ENCODE measurements around the gene CDH4.

The CDH4 gene

DNA sequence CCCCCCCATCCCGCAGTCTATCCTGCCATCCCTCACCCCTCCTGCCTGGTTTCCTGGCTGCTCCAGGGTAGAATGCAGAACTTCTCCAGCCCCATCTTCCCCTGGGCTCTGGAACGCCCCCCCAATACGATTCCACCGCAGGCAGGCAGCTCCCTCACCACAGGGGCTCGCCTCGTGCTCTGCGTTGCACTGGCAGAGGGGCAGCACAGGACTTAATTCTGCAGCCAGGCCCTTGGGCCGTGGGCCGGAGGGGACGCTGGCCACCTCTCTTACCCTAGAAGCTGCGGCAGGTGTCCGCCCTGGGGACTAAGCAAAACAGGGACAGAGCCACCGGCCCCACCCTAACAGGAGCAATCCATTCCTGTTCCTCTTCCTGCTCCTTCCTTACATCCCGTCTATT is 263.9 kb downstream of the CDH4 start:
- no peak overlapping the region for H3K4me3 ChIP-seq (replicated peaks in 1 of 2; ENCODE audit: low read depth in 2 of 2, low read length in 2 of 2)
- TF ChIP-seq, protein P1, sequence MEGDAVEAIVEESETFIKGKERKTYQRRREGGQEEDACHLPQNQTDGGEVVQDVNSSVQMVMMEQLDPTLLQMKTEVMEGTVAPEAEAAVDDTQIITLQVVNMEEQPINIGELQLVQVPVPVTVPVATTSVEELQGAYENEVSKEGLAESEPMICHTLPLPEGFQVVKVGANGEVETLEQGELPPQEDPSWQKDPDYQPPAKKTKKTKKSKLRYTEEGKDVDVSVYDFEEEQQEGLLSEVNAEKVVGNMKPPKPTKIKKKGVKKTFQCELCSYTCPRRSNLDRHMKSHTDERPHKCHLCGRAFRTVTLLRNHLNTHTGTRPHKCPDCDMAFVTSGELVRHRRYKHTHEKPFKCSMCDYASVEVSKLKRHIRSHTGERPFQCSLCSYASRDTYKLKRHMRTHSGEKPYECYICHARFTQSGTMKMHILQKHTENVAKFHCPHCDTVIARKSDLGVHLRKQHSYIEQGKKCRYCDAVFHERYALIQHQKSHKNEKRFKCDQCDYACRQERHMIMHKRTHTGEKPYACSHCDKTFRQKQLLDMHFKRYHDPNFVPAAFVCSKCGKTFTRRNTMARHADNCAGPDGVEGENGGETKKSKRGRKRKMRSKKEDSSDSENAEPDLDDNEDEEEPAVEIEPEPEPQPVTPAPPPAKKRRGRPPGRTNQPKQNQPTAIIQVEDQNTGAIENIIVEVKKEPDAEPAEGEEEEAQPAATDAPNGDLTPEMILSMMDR (IDR thresholded peaks at IDR 0.05; ENCODE audit: low read depth, low read length), result no peak
- no peak for DNase-seq (ENCODE audit: low read depth in 2 of 2)

DNA sequence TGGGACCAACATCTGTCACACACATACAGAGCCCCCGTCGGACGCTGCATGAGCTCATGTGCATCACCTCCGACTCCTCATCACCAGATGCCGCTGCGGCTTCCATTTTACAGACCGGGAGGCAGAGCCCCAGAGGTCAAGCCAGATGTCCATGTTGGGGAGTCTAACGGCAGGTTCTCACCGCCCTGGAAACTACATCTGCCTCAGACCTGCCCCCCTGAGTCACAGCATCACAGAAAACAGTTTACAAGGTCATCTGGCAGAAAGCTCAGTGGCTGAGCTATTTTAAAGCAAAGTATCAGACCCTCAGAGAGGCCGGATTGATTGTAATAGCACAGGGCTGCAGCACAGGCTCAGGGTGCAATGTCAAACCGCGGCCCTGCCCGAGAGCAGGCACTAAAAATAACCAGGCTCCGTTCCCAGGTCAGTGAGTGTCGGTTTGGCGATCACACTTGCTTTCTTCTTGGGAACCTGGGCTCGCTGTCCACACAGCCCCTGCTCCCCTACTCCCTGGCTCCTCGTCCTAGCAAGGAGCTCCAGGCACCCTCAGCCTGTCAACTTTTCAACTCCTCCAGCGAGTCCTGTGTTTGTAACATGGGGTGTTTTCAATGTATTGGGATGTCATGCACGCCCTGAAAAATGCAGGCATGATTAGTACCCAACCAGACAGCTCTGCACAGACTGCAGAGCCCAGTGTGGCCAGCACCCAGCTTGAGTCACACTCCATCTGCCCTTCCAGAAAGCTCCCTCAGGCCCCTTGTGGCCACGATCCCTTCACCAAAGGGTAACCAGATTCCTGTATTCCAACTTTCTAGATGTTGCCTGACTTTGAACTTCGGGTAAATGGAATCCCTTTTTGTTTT is 264.5 kb downstream of the CDH4 start:
- H3K4me3 ChIP-seq (replicated peaks in 1 of 2; ENCODE audit: low read depth in 2 of 2, low read length in 2 of 2), result no peak overlapping the region
- TF ChIP-seq, protein P1 (IDR thresholded peaks at IDR 0.05; ENCODE audit: low read depth, low read length), result no peak
- DNase-seq (ENCODE audit: low read depth in 2 of 2), result no peak

GRCh38 chr20:61517419-61517818 is 265.4 kb downstream of the CDH4 start:
- TF ChIP-seq, protein P1 (IDR thresholded peaks at IDR 0.05; ENCODE audit: low read depth, low read length), result no peak
- no peak for DNase-seq (ENCODE audit: low read depth in 2 of 2)
- H3K4me3 ChIP-seq (replicated peaks in 1 of 2; ENCODE audit: low read depth in 2 of 2, low read length in 2 of 2), result no peak overlapping the region

DNA sequence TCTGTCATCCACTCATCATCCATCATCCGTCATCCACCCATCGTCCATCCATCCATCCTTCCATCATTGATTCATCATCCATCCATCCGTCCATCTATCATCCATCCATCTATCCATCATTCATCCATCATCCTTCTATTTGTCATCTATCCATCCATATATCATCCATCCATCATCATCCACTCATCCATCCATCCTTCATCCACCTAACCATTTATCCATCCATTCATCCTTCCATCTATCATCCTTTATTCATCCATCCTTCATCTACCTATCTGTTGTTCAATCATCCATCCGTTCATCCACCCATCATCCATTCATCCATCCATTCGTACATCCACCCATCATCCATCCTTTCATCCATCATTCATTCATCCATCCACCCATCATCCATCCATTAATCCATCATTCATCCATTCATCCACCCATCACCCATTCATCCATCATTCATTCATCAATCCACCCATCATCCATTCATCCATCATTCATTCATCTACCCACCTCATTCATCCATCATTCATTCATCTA is 266.4 kb downstream of the CDH4 start:
- DNase-seq (ENCODE audit: low read depth in 2 of 2), result no peak
- H3K4me3 ChIP-seq (replicated peaks in 1 of 2; ENCODE audit: low read depth in 2 of 2, low read length in 2 of 2), result no peak overlapping the region
- TF ChIP-seq, protein P1 (IDR thresholded peaks at IDR 0.05; ENCODE audit: low read depth, low read length), result no peak

DNA sequence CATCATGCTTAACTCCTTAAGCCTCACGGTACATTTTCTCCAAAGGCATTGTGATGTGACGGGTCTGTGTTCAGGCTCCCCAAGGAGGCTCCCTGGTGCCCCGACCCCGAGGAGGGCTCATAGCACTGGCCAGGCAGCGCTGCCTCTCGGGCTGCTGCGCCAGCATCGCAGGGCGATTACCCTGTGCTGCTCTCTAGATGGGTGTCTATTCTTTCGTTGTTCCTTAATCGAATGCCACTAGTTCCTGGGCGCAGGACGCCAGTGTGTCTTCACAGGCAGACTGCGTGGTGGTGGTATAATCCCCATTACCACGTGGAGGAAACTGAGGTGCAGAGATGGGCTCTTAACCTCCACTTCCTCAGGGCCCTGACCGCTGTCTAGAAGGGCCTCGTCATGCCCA is 267.4 kb downstream of the CDH4 start:
- TF ChIP-seq, protein P1 (IDR thresholded peaks at IDR 0.05; ENCODE audit: low read depth, low read length), result no peak
- H3K4me3 ChIP-seq (replicated peaks in 1 of 2; ENCODE audit: low read depth in 2 of 2, low read length in 2 of 2), result no peak overlapping the region
- DNase-seq (ENCODE audit: low read depth in 2 of 2), result no peak

DNA sequence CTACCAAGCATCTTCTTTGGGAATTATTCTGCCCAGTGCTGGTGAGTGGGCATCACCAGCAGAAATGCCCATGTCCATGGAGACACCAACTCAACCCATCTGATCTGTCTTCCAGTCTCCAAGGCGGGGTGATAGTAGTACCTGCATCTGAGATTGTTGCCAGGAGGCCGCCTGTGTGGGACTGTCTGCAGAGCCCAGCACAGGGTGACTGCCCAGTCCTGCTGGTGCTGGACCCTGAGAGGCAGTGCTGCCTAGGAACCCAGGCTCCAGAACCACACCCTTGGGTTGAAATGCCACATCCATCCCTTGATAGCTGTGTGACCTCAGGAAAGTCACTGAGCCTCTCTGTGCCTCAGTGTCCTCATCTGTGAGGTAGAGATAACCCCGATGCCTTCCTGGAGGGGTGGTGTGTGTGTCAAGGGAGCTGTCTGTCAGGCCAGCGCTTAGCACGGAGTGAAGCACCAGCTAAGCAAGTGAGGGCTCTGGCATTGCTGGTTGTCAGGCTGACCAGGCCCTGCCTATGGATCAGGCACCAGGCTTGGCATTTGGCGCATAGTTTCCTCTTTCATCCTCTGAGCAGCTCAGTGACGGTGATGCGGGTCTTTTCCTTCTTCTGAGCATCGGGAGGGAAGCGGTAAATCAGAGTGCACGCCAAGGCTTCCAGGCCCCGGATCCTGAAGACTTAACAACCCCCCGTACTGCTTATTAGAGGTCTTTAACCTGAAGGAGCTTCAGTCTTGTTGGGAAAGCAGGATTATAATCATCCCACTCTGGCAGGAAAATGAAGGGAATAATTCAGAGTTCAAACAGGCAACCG is 268.2 kb downstream of the CDH4 start:
- DNase-seq (ENCODE audit: low read depth in 2 of 2), result no peak
- TF ChIP-seq, protein P1 (IDR thresholded peaks at IDR 0.05; ENCODE audit: low read depth, low read length), result no peak
- no peak overlapping the region for H3K4me3 ChIP-seq (replicated peaks in 1 of 2; ENCODE audit: low read depth in 2 of 2, low read length in 2 of 2)
